HG02623 (cell line): ENCODE results near the gene EXOC3.
"Not testable (repeated sequence)": the region's sequence is repeated elsewhere in the genome, so short reads cannot be mapped to it uniquely, and the experiment has no call there.

ENCODE experiments used
- ATAC-seq: cut with Tn5 transposase; IDR thresholded peaks from one replicate; pipeline ENCODE4 v1.9.1; 2021; ENCODE audit warnings: moderate library complexity; ENCODE audit not compliant: unreplicated experiment

EXOC3 gene

DNA sequence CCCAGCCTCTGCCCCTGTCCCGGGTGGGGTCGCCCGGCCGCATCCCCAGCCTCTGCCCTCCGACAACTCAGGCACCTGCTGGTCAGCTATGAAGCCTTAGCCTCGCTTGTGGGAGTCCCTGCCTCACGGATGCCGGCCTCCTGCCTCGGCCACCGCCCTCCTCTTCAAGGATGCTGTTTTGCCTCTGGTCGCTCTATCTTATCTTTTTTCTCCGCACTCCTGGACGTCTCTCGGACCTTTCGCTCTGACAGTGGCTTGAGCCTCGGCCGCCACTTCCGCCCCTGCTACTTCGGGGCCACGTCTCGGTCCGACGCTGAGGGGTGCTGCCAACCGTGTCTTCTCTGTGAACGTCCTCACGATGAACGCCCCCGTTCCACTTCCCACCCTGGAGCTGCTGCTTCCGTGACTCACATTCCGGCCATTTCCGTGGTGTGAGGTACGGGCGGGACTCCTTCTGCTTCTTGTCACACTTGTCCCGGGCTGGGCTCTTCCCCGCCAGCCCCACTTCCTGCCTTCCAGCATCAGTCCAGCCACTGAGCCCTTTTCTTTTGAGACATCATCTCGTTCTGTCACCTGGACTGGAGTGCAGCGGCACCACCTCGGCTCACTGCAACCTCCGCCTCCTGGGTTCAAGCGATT, 55.0 kb downstream of the EXOC3 start:
- no peak for ATAC-seq

GRCh38 chr5:499233-500209, 56.5 kb downstream of the EXOC3 start:
- no peak for ATAC-seq

DNA sequence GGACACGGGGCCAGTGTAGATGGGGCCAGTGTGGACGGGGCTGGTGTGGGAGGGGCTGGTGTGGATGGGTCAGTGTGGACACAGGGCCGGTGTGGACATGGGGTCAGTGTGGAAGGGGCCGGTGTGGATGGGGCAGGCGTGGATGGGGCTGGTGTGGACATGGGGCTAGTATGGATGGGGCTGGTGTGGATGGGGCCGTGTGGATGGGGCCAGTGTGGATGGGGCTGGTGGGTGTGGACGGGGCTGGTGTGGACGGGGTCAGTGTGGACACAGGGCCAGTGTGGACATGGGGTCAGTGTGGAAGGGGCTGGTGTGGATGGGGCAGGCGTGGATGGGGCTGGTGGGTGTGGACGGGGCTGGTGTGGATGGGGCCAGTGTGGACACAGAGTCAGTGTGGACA, 57.5 kb downstream of the EXOC3 start:
- no peak for ATAC-seq

- no peak for ATAC-seq
Observed at GRCh38 chr5:501105-501830, 58.3 kb downstream of the EXOC3 start.

DNA sequence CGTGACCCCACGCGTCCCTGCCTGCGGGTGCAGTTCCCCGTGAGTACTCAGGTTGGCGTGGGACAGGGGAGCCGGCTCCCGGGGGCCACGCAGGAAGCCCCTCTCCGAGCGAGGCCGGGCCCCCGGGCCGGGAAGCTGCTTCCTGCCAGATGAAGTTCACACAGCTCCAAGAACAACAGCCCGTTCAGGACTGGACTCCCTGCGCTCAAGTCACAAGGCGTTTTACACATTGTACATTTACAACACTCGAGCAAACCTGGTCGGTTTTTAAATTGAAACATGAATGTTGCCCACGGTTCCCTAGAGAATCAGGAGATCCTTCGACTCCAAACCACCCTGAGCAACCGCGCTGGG, 58.8 kb downstream of the EXOC3 start:
- ATAC-seq: no peak

DNA sequence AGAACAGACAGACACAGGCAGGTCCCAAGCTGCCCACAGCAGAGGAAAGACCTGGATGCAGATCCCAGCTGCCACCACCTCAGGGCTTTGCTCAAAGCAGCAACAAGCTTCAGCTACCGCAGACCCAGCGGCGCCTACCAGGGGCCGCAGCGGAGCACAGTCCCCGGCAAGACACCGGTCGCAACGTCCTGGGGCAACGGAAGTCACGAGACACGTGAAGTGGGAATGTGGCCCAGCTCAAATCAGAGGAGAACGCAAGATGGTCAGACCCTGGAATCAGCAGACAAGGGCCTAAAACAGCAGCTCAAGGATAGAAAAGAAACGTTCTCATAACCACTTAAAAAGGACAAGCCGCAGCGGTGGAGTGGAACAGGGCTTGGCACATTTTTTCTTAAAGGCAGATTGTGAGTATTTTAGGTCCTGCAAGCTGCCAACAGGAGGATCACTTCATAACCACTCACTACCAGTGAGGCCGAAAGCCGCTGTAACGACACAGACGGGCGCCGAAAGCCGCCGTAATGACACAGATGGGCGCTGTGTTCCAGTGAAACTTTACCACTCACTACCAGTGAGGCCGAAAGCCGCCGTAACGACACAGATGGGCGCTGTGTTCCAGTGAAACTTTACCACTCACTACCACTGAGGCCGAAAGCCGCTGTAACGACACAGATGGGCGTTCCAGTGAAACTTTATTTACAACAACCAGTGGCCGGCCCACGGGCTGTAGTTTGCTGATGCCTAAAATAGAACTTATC, 59.5 kb downstream of the EXOC3 start:
- ATAC-seq: no peak

- ATAC-seq: no peak
Observed at GRCh38 chr5:504326-505154, 61.6 kb downstream of the EXOC3 start.

GRCh38 chr5:505951-506525, 63.1 kb downstream of the EXOC3 start:
- no peak for ATAC-seq

DNA sequence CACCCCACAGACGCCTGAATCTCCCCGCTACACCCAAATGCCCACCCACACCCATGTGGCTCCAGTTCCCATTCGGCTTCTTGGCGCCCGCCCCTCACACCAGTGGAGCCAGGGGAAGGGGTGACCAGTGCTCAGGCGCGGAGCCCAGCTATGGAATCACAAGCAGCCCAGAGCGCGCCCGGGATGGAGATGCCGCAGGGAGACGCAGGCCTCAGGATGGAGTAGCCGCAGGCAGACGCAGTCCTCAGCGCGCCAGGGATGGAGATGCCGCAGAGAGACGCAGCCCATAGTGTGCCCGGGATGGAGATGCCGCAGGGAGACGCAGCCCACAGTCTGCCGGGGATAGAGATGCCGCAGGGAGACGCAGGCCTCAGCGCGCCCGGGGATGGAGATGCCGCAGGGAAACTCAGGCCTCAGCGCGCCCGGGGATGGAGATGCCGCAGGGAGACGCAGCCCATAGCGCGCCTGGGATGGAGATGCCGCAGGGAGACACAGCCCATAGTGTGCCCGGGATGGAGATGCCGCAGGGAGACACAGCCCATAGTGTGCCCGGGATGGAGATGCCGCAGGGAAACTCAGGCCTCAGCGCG, 65.1 kb downstream of the EXOC3 start:
- ATAC-seq: not testable (repeated sequence)

DNA sequence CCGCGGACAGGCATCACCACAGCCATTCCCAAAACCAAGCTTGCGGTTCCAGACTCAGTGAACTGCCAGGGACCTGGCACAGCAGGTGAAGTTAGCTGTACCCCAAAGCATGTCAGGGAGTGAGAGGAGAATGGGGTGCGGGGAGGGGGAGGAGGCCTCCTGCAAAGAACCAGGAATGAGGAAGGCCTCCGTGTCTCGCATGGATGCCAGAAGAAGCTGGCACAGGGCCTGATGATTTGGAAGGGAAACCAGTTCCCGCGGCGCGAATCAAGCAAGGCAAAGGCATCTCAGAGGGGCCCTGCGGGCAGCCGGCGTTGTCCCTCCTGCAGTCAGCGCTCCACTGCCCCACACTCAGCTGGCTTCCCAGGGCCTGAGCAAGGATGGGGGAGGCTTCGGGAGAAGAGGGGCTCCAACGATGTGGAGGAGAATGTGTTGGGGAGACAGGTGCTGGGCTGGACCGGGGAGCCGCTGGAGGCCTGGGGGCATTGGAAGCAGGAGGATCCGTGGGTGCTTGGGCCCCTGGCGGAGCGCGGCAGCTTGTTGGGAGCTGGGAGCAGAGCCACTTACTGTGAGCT, 66.7 kb downstream of the EXOC3 start:
- ATAC-seq: no peak

DNA sequence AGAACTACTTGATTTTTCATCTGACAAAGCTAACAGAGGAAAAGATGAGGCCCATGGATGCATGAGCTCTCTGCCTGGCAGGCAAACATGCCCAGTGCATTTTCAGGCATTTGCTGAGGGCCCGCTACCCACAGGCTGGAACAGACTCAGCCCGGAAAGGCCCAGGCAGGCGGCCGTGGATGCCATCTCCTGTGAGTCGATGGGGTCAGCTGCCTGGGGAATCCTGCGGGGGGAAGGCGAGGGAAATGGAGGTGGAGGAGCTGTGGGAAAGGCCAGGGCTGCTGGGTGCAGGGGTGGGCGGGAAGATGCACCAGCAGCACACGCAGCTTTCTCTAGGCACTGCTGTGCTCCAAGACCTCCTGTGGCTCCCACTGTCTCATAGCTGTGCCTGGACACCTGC, 67.5 kb downstream of the EXOC3 start:
- no peak for ATAC-seq

GRCh38 chr5:511476-511875, 68.5 kb downstream of the EXOC3 start:
- ATAC-seq: no peak

- ATAC-seq: no peak
Observed at GRCh38 chr5:513216-514100, 70.5 kb downstream of the EXOC3 start.

GRCh38 chr5:514101-514485, 71.1 kb downstream of the EXOC3 start:
- no peak for ATAC-seq

DNA sequence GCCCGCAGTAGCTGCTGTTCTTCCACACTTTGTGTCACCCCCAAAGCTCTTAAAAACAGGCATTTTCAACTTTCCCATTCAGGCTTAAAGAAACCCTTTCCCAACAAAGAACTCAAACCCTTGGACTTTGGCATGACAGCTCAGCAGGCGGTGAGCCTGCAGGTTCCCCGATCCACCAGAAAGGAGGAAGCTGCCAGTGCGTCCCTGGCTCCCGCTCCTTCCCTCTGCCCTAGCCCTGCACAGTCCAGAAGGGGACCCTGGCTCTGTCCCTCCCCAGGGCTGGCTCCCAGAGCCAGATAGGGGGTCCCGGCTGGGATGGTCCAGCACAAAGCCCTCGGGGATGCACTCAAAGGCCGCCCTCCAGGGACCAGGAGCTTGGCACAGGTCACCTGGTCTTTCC, 71.7 kb downstream of the EXOC3 start:
- no peak for ATAC-seq

DNA sequence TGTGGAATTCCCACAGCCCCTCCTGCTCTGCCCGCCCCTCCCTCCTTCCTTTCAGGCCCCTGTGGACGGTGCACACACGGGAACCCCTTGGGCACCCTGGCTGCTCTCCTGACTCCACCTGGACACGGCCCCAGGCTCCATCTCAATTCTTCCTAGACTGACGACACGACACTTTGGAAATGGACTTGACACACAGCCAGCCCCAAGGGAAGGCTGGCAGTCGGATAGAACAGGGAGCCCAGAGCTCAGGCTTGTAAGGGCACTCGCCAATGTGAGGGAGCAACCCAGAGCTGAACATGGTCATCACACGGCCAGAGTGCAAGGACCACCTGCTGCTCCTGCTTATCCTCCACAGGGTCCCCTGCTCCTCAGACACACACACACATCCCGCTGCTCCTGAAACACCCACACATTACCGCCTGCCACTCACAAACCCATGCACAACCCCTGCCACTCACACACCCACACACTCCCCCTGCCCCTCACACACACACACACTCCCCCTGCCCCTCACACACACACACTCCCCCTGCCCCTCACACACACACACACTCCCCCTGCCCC, 72.4 kb downstream of the EXOC3 start:
- ATAC-seq: no peak

DNA sequence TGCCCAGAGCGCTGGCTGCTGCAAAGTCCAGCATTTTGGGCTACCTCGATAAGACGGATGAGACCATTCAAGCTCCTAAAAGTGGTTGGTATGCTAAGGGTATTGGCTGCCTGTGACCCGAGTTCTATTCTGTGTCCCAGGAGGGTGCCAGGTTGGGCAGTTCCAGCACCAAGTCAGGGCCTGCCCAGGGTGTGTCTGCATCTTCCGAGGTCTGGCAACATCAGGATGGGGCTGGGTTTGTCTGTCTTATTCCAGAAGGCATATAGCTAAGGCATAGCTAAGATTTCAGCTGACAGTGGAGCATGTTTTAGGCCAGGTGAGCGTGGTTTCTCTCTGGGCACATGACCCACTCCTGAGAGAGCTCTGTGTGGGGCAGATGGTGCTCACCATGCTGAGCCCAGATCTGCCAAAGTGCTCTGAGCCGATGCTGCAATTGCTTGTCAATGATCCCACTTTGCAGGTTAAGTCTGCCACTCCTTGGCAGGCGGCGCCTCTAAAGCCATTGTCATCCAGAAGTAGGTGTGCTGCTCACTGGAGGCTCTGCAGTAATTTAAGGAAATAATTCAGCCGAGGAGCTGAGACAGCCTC, 73.5 kb downstream of the EXOC3 start:
- ATAC-seq: no peak
